ENCODE results near the gene SEC23IP. TPM values are rescaled to one million over a fixed set of nuclear protein-coding genes. Genes with fewer than 3 reads are reported as not detected.

Gene SEC23IP
- total and polyA plus RNA-seq, 2 donors (not counting 1 experiment from before 2014, with no cell fraction given) = 10.5 to 69.7 TPM

- POLR2A ChIA-PET = no interaction called here
- WGBS (ENCODE audit: insufficient coverage) = 89% methylated on average over 7 of the region's 7 CpGs
These were observed 97.4 kb downstream of the SEC23IP start for GRCh38 chr10:119989966-119990365.

GRCh38 chr10:119991066-119991465 is 98.5 kb downstream of the SEC23IP start:
- Histone ChIP-seq H3K4me2 (replicated peaks; ENCODE audit: low read depth, low read length, poor library complexity, severe bottlenecking) (no peak overlapping the region), H3K4me3 (ENCODE audit: control extremely low read depth in 1 of 5, extremely low read depth in 1 of 5, insufficient read depth in 1 of 5, low read depth in 2 of 5, low read length in 4 of 5) (no peak overlapping the region), H3K4me1 (ENCODE audit: control insufficient read depth in 2 of 2, insufficient read depth in 2 of 2, low read length in 2 of 2) (no peaks in the 10 kb centered on the region), H3K27me3 (replicated peaks in 1 of 4; ENCODE audit: control extremely low read depth in 1 of 4, control insufficient read depth in 3 of 4, insufficient read depth in 4 of 4, low read length in 3 of 4) (peaks cover 0 to 6% (median 1%) of the 10 kb centered on the region in 4 experiments), H3K36me3 (replicated peaks in 1 of 2; ENCODE audit: control extremely low read depth in 1 of 2, control insufficient read depth in 1 of 2, extremely low read depth in 1 of 2, insufficient read depth in 2 of 2, low read length in 1 of 2) (no peaks in the 10 kb centered on the region), H3K9ac (ENCODE audit: low read length) (no peak overlapping the region), H2AFZ (ENCODE audit: insufficient read depth, low read depth, low read length, poor library complexity, severe bottlenecking) (no peak overlapping the region), H3K79me2 (ENCODE audit: control insufficient read depth, insufficient read depth, low read length) (no peaks in the 10 kb centered on the region), H4K20me1 (ENCODE audit: control insufficient read depth, insufficient read depth, low read length, poor library complexity, severe bottlenecking) (no peaks in the 10 kb centered on the region), H3K27ac (ENCODE audit: low read length in 2 of 2) (no peak overlapping the region), H3K9me3 (ENCODE audit: control extremely low read depth in 1 of 3, control insufficient read depth in 2 of 3, insufficient read depth in 1 of 3, low read length in 2 of 3) (peaks cover 0 to 5% (median 4%) of the 10 kb centered on the region in 3 donors)
- Mint-ChIP-seq H3K4me1 (no peaks in the 10 kb centered on the region), H3K27me3 (peaks cover 21% of the 10 kb centered on the region), H3K9me3 (ENCODE audit: insufficient read depth) (peaks cover 4% of the 10 kb centered on the region), H3K4me3 (no peak overlapping the region), H3K27ac (no peak overlapping the region)
- POLR2A ChIA-PET = no interaction called here
- CTCF ChIA-PET = no interaction called here
- no peak for TF ChIP-seq EZH2 (IDR thresholded peaks at IDR 0.05; ENCODE audit: borderline replicate concordance, insufficient read depth, low read depth, low read length, poor library complexity, severe bottlenecking)
- TF ChIP-seq CTCF (IDR thresholded peaks at IDR 0.05) = no peak
- ATAC-seq (ENCODE audit: low read depth) (no peak), DNase-seq (no peak)
- 77% methylated on average over 6 of the region's 9 CpGs for WGBS (ENCODE audit: insufficient coverage)
- intact Hi-C loops (cut with micrococcal nuclease) = no loop called here

More at GRCh38 chr10:119989966-119990365, 97.4 kb downstream of the SEC23IP start:
- TF ChIP-seq EZH2 (IDR thresholded peaks at IDR 0.05; ENCODE audit: borderline replicate concordance, insufficient read depth, low read depth, low read length, poor library complexity, severe bottlenecking) = no peak
- Histone ChIP-seq H3K4me3 (ENCODE audit: control extremely low read depth in 1 of 5, extremely low read depth in 1 of 5, insufficient read depth in 1 of 5, low read depth in 2 of 5, low read length in 4 of 5) (no peak overlapping the region), H3K9ac (ENCODE audit: low read length) (no peak overlapping the region), H3K79me2 (ENCODE audit: control insufficient read depth, insufficient read depth, low read length) (no peaks in the 10 kb centered on the region), H3K4me2 (replicated peaks; ENCODE audit: low read depth, low read length, poor library complexity, severe bottlenecking) (no peak overlapping the region), H3K4me1 (ENCODE audit: control insufficient read depth in 2 of 2, insufficient read depth in 2 of 2, low read length in 2 of 2) (no peaks in the 10 kb centered on the region), H3K9me3 (ENCODE audit: control extremely low read depth in 1 of 3, control insufficient read depth in 2 of 3, insufficient read depth in 1 of 3, low read length in 2 of 3) (peaks cover 0 to under 1% (median 0%) of the 10 kb centered on the region in 3 donors), H2AFZ (ENCODE audit: insufficient read depth, low read depth, low read length, poor library complexity, severe bottlenecking) (no peak overlapping the region), H4K20me1 (ENCODE audit: control insufficient read depth, insufficient read depth, low read length, poor library complexity, severe bottlenecking) (no peaks in the 10 kb centered on the region), H3K27me3 (replicated peaks in 1 of 4; ENCODE audit: control extremely low read depth in 1 of 4, control insufficient read depth in 3 of 4, insufficient read depth in 4 of 4, low read length in 3 of 4) (peaks cover 0 to 6% (median 1%) of the 10 kb centered on the region in 4 experiments), H3K27ac (ENCODE audit: low read length in 2 of 2) (no peak overlapping the region), H3K36me3 (replicated peaks in 1 of 2; ENCODE audit: control extremely low read depth in 1 of 2, control insufficient read depth in 1 of 2, extremely low read depth in 1 of 2, insufficient read depth in 2 of 2, low read length in 1 of 2) (no peaks in the 10 kb centered on the region)
- no peak overlapping the region for H3K4me3 Mint-ChIP-seq
- ATAC-seq (ENCODE audit: low read depth) (no peak), DNase-seq (no peak)
- H3K9me3 Mint-ChIP-seq (ENCODE audit: insufficient read depth) = no peaks in the 10 kb centered on the region
- intact Hi-C loops (cut with micrococcal nuclease) = no loop called here
- CTCF ChIA-PET = no interaction called here
- no peak overlapping the region for H3K27ac Mint-ChIP-seq
- H3K27me3 Mint-ChIP-seq = peaks cover 21% of the 10 kb centered on the region
- H3K4me1 Mint-ChIP-seq = no peaks in the 10 kb centered on the region

Data from B cell (primary cell).